Effector memory CD4-positive, alpha-beta T cell (primary cell): ENCODE measurements around the gene WNT3.
"Not testable (repeated sequence)": the region's sequence is repeated elsewhere in the genome, so short reads cannot be mapped to it uniquely, and the experiment has no call there.

Experiments used
- DNase-seq, 3 donors: peaks; one replicate each; pipeline ENCODE4 v3.0.0-alpha.2; 2020
- H3K27ac ChIP-seq: 2 replicates; pipeline ENCODE4 v1.7.0; 2013; ENCODE audit warnings: mild to moderate bottlenecking, low read length, moderate library complexity; ENCODE audit not compliant: insufficient read depth, poor library complexity, severe bottlenecking
- H3K27me3 ChIP-seq: replicated peaks from 2 replicates; pipeline ENCODE4 v1.7.0; 2013; ENCODE audit warnings: mild to moderate bottlenecking, low read length; ENCODE audit not compliant: insufficient read depth, control insufficient read depth, poor library complexity, severe bottlenecking
- H3K36me3 ChIP-seq: 2 replicates; pipeline ENCODE4 v1.7.0; 2013; ENCODE audit warnings: mild to moderate bottlenecking, low read length, moderate library complexity; ENCODE audit not compliant: control insufficient read depth, insufficient read depth
- H3K4me1 ChIP-seq: 2 replicates; pipeline ENCODE4 v1.7.0; 2013; ENCODE audit warnings: low read length, mild to moderate bottlenecking; ENCODE audit not compliant: control insufficient read depth, insufficient read depth, poor library complexity, severe bottlenecking
- H3K4me3 ChIP-seq: 2 replicates; pipeline ENCODE4 v1.7.0; 2013; ENCODE audit warnings: low read length, low read depth, mild to moderate bottlenecking; ENCODE audit not compliant: insufficient read depth, poor library complexity, severe bottlenecking
- H3K9me3 ChIP-seq: 2 replicates; pipeline ENCODE4 v1.7.0; 2013; ENCODE audit warnings: mild to moderate bottlenecking, low read length, moderate library complexity; ENCODE audit not compliant: control insufficient read depth

WNT3 gene

GRCh38 chr17:46853896-46854444 lies 35.5 kb upstream of the WNT3 start:
- no peak for DNase-seq
- Histone ChIP-seq H3K27ac (no peak overlapping the region), H3K36me3 (no peaks in the 10 kb centered on the region), H3K4me1 (peaks cover 6% of the 10 kb centered on the region), H3K4me3 (no peak overlapping the region), H3K9me3 (no peaks in the 10 kb centered on the region), H3K27me3 (peaks cover 32% of the 10 kb centered on the region)

GRCh38 chr17:46851029-46851741 lies 32.7 kb upstream of the WNT3 start, which contains the start of gene WNT9B:
Gene WNT9B, plus strand, starts transcription at chr17:46851583. Its CDS starts 56 bp downstream, at chr17:46851639.
- DNase-seq, result no peak
- H3K4me1 ChIP-seq, result peaks cover 6% of the 10 kb centered on the region
- H3K27ac ChIP-seq, result no peak within 1 kb of the TSS
- H3K4me3 ChIP-seq, result peak within 1 kb of the TSS; percentile 22
- peaks cover 36% of the 10 kb centered on the region for H3K27me3 ChIP-seq
- H3K36me3 ChIP-seq, result no peaks in the 10 kb centered on the region
- no peaks in the 10 kb centered on the region for H3K9me3 ChIP-seq

- Histone ChIP-seq H3K27me3 (peaks cover 36% of the 10 kb centered on the region), H3K4me3 (no peak overlapping the region), H3K9me3 (no peaks in the 10 kb centered on the region), H3K27ac (no peak overlapping the region), H3K36me3 (no peaks in the 10 kb centered on the region), H3K4me1 (peaks cover 6% of the 10 kb centered on the region)
- DNase-seq, result no peak
Observed at GRCh38 chr17:46850688-46851028, 32.2 kb upstream of the WNT3 start.

- no peaks in the 10 kb centered on the region for H3K36me3 ChIP-seq
- peaks cover 6% of the 10 kb centered on the region for H3K4me1 ChIP-seq
- no peak for DNase-seq
- H3K9me3 ChIP-seq, result no peaks in the 10 kb centered on the region
- H3K27ac ChIP-seq, result no peak overlapping the region
- no peak overlapping the region for H3K4me3 ChIP-seq
- H3K27me3 ChIP-seq, result peaks cover 33% of the 10 kb centered on the region
Observed at GRCh38 chr17:46848534-46848933, 30.0 kb upstream of the WNT3 start.

GRCh38 chr17:46847204-46848191 lies 29.0 kb upstream of the WNT3 start:
- no peak overlapping the region for H3K27ac ChIP-seq
- H3K4me1 ChIP-seq, result peaks cover 6% of the 10 kb centered on the region
- H3K9me3 ChIP-seq, result no peaks in the 10 kb centered on the region
- H3K4me3 ChIP-seq, result no peak overlapping the region
- peaks cover 28% of the 10 kb centered on the region for H3K27me3 ChIP-seq
- no peak for DNase-seq
- H3K36me3 ChIP-seq, result no peaks in the 10 kb centered on the region

- peaks cover 11% of the 10 kb centered on the region for H3K27me3 ChIP-seq
- H3K9me3 ChIP-seq, result no peaks in the 10 kb centered on the region
- no peaks in the 10 kb centered on the region for H3K36me3 ChIP-seq
- H3K27ac ChIP-seq, result no peak overlapping the region
- H3K4me1 ChIP-seq, result no peaks in the 10 kb centered on the region
- no peak for DNase-seq
- H3K4me3 ChIP-seq, result no peak overlapping the region
Observed at GRCh38 chr17:46842835-46843234, 24.3 kb upstream of the WNT3 start.

- no peaks in the 10 kb centered on the region for H3K4me1 ChIP-seq
- H3K27ac ChIP-seq, result no peak overlapping the region
- DNase-seq, result no peak
- H3K27me3 ChIP-seq, result peaks cover 8% of the 10 kb centered on the region
- H3K36me3 ChIP-seq, result no peaks in the 10 kb centered on the region
- no peak overlapping the region for H3K4me3 ChIP-seq
- no peaks in the 10 kb centered on the region for H3K9me3 ChIP-seq
Observed at GRCh38 chr17:46841561-46842379, 23.3 kb upstream of the WNT3 start.

GRCh38 chr17:46840596-46840995 lies 22.1 kb upstream of the WNT3 start:
- not testable (repeated sequence) for H3K9me3 ChIP-seq, H3K4me1 ChIP-seq, H3K27ac ChIP-seq, H3K4me3 ChIP-seq, DNase-seq, H3K36me3 ChIP-seq
- peaks cover 12% of the 10 kb centered on the region for H3K27me3 ChIP-seq

- Histone ChIP-seq H3K4me3 (no peak overlapping the region), H3K27me3 (peaks cover 12% of the 10 kb centered on the region), H3K9me3 (no peaks in the 10 kb centered on the region), H3K27ac (no peak overlapping the region), H3K4me1 (no peaks in the 10 kb centered on the region), H3K36me3 (no peaks in the 10 kb centered on the region)
- no peak for DNase-seq
Observed at GRCh38 chr17:46839211-46839610, 20.7 kb upstream of the WNT3 start.
